SK-N-SH treated with all-trans-retinoic acid at 6 μM for 48 hours (cell line): Measurements from ENCODE around the gene GPR42.

Experiments
- ATAC-seq: fragments of 200-7000 bp; cut with Tn5 transposase; 3 replicates; pipeline ENCODE4 v1.9.1; 2020; ENCODE audit warnings: mild to moderate bottlenecking, moderate library complexity
- CSDC2 ChIP-seq: fragments of 250-450 bp; sonication (Bioruptor Pico); IDR thresholded peaks from 2 replicates; pipeline ENCODE4 v1.5.0; 2020; ENCODE audit warnings: mild to moderate bottlenecking, moderate library complexity
- ESRRG ChIP-seq: fragments of 250-450 bp; sonication (Bioruptor Pico); IDR thresholded peaks from 2 replicates; pipeline ENCODE4 v1.6.1; 2021; ENCODE audit warnings: mild to moderate bottlenecking
- GLIS3 ChIP-seq: fragments of 250-450 bp; sonication (Bioruptor Pico); IDR thresholded peaks from 2 replicates; pipeline ENCODE4 v1.5.0; 2020; ENCODE audit warnings: mild to moderate bottlenecking, moderate library complexity
- OSR1 ChIP-seq: fragments of 250-450 bp; sonication (Bioruptor Pico); IDR thresholded peaks from 2 replicates; pipeline ENCODE4 v1.8.0; 2022; ENCODE audit warnings: moderate library complexity, mild to moderate bottlenecking, inconsistent platforms
- POU6F1 ChIP-seq: fragments of 250-450 bp; sonication (Bioruptor Pico); IDR thresholded peaks from 2 replicates; pipeline ENCODE4 v1.8.0; 2021; ENCODE audit warnings: low read depth, mild to moderate bottlenecking, moderate library complexity, borderline replicate concordance
- PPARA ChIP-seq: fragments of 250-450 bp; sonication (Bioruptor Pico); IDR thresholded peaks from 2 replicates; pipeline ENCODE4 v1.5.0; 2020; ENCODE audit warnings: mild to moderate bottlenecking, borderline replicate concordance
- RARB ChIP-seq: fragments of 250-450 bp; sonication (Bioruptor Pico); IDR thresholded peaks from 2 replicates; pipeline ENCODE4 v1.8.0; 2021; ENCODE audit warnings: mild to moderate bottlenecking, moderate library complexity
- TCF4 ChIP-seq: fragments of 250-450 bp; sonication (Bioruptor Pico); IDR thresholded peaks from 2 replicates; pipeline ENCODE4 v1.8.0; 2021; ENCODE audit warnings: mild to moderate bottlenecking, moderate library complexity, borderline replicate concordance
- TOX ChIP-seq: fragments of 250-450 bp; sonication (Bioruptor Pico); IDR thresholded peaks from 2 replicates; pipeline ENCODE4 v1.8.0; 2021; ENCODE audit warnings: mild to moderate bottlenecking, moderate library complexity, borderline replicate concordance
- ZFP3 ChIP-seq: fragments of 250-450 bp; sonication (Bioruptor Pico); IDR thresholded peaks from 2 replicates; pipeline ENCODE4 v1.5.0; 2020; ENCODE audit warnings: mild to moderate bottlenecking, moderate library complexity
- ZNF565 ChIP-seq: fragments of 450-650 bp; formaldehyde crosslinking; conservative IDR thresholded peaks from 2 replicates; pipeline ENCODE4 v1.5.0; 2020; ENCODE audit warnings: low read depth, mild to moderate bottlenecking, moderate library complexity
- ZNF70 ChIP-seq: fragments of 450-650 bp; formaldehyde crosslinking; IDR thresholded peaks from 2 replicates; pipeline ENCODE4 v1.5.0; 2020; ENCODE audit warnings: mild to moderate bottlenecking, moderate library complexity
- ZNF8 ChIP-seq: fragments of 450-650 bp; formaldehyde crosslinking; IDR thresholded peaks from 2 replicates; pipeline ENCODE4 v1.5.0; 2020; ENCODE audit warnings: mild to moderate bottlenecking, moderate library complexity
- TF ChIP-seq, protein P1 (sequence below): fragments of 250-450 bp; sonication (Bioruptor Pico); IDR thresholded peaks from 2 replicates; pipeline ENCODE4 v1.5.0; 2020; ENCODE audit warnings: mild to moderate bottlenecking, moderate library complexity
- TF ChIP-seq, protein P2 (sequence below): fragments of 250-450 bp; sonication (Bioruptor Pico); IDR thresholded peaks from 2 replicates; pipeline ENCODE4 v1.8.0; 2020; ENCODE audit warnings: mild to moderate bottlenecking, moderate library complexity, borderline replicate concordance
- TF ChIP-seq, protein P3 (sequence below): fragments of 250-450 bp; sonication (Bioruptor Pico); IDR thresholded peaks from 2 replicates; pipeline ENCODE4 v1.5.1; 2020; ENCODE audit warnings: low read depth, mild to moderate bottlenecking, moderate library complexity
- TF ChIP-seq, protein P4 (sequence below): fragments of 250-450 bp; sonication (Bioruptor Pico); IDR thresholded peaks from 2 replicates; pipeline ENCODE4 v1.5.1; 2021; ENCODE audit warnings: mild to moderate bottlenecking, moderate library complexity

The GPR42 gene

GRCh38 chr19:35350591-35350990 is 20.3 kb upstream of the GPR42 start (continued):
- TF ChIP-seq RARB: no peak

DNA sequence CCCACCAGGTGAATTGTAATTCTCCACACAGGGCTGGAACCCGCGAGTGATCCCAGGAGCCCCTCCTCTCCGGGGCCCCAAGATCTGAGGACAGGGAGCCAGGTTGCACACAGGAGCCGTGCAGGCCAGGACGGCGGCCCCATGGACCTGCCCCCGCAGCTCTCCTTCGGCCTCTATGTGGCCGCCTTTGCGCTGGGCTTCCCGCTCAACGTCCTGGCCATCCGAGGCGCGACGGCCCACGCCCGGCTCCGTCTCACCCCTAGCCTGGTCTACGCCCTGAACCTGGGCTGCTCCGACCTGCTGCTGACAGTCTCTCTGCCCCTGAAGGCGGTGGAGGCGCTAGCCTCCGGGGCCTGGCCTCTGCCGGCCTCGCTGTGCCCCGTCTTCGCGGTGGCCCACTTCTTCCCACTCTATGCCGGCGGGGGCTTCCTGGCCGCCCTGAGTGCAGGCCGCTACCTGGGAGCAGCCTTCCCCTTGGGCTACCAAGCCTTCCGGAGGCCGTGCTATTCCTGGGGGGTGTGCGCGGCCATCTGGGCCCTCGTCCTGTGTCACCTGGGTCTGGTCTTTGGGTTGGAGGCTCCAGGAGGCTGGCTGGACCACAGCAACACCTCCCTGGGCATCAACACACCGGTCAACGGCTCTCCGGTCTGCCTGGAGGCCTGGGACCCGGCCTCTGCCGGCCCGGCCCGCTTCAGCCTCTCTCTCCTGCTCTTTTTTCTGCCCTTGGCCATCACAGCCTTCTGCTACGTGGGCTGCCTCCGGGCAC is 19.3 kb upstream of the GPR42 start:
- no peak for ATAC-seq
- TF ChIP-seq, protein P1, sequence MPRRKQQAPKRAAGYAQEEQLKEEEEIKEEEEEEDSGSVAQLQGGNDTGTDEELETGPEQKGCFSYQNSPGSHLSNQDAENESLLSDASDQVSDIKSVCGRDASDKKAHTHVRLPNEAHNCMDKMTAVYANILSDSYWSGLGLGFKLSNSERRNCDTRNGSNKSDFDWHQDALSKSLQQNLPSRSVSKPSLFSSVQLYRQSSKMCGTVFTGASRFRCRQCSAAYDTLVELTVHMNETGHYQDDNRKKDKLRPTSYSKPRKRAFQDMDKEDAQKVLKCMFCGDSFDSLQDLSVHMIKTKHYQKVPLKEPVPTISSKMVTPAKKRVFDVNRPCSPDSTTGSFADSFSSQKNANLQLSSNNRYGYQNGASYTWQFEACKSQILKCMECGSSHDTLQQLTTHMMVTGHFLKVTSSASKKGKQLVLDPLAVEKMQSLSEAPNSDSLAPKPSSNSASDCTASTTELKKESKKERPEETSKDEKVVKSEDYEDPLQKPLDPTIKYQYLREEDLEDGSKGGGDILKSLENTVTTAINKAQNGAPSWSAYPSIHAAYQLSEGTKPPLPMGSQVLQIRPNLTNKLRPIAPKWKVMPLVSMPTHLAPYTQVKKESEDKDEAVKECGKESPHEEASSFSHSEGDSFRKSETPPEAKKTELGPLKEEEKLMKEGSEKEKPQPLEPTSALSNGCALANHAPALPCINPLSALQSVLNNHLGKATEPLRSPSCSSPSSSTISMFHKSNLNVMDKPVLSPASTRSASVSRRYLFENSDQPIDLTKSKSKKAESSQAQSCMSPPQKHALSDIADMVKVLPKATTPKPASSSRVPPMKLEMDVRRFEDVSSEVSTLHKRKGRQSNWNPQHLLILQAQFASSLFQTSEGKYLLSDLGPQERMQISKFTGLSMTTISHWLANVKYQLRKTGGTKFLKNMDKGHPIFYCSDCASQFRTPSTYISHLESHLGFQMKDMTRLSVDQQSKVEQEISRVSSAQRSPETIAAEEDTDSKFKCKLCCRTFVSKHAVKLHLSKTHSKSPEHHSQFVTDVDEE: no peak
- TF ChIP-seq, protein P2, sequence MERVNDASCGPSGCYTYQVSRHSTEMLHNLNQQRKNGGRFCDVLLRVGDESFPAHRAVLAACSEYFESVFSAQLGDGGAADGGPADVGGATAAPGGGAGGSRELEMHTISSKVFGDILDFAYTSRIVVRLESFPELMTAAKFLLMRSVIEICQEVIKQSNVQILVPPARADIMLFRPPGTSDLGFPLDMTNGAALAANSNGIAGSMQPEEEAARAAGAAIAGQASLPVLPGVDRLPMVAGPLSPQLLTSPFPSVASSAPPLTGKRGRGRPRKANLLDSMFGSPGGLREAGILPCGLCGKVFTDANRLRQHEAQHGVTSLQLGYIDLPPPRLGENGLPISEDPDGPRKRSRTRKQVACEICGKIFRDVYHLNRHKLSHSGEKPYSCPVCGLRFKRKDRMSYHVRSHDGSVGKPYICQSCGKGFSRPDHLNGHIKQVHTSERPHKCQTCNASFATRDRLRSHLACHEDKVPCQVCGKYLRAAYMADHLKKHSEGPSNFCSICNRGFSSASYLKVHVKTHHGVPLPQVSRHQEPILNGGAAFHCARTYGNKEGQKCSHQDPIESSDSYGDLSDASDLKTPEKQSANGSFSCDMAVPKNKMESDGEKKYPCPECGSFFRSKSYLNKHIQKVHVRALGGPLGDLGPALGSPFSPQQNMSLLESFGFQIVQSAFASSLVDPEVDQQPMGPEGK (CRISPR knock-in tag): no peak
- no peak for TF ChIP-seq PPARA (CRISPR knock-in tag)
- TF ChIP-seq ZFP3 (CRISPR knock-in tag): no peak
- no peak for TF ChIP-seq CSDC2 (CRISPR knock-in tag)
- no peak for TF ChIP-seq GLIS3 (CRISPR knock-in tag)
- TF ChIP-seq RARB: no peak
- no peak for TF ChIP-seq OSR1
- TF ChIP-seq ESRRG (CRISPR knock-in tag): no peak
- no peak for TF ChIP-seq TCF4
- TF ChIP-seq, protein P3, sequence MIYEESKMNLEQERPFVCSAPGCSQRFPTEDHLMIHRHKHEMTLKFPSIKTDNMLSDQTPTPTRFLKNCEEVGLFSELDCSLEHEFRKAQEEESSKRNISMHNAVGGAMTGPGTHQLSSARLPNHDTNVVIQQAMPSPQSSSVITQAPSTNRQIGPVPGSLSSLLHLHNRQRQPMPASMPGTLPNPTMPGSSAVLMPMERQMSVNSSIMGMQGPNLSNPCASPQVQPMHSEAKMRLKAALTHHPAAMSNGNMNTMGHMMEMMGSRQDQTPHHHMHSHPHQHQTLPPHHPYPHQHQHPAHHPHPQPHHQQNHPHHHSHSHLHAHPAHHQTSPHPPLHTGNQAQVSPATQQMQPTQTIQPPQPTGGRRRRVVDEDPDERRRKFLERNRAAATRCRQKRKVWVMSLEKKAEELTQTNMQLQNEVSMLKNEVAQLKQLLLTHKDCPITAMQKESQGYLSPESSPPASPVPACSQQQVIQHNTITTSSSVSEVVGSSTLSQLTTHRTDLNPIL: no peak
- TF ChIP-seq ZNF8 (CRISPR knock-in tag): no peak
- no peak for TF ChIP-seq POU6F1 (CRISPR knock-in tag)
- no peak for TF ChIP-seq TOX (CRISPR knock-in tag)
- TF ChIP-seq ZNF565 (CRISPR knock-in tag): no peak
- TF ChIP-seq ZNF70: no peak
- TF ChIP-seq, protein P4, sequence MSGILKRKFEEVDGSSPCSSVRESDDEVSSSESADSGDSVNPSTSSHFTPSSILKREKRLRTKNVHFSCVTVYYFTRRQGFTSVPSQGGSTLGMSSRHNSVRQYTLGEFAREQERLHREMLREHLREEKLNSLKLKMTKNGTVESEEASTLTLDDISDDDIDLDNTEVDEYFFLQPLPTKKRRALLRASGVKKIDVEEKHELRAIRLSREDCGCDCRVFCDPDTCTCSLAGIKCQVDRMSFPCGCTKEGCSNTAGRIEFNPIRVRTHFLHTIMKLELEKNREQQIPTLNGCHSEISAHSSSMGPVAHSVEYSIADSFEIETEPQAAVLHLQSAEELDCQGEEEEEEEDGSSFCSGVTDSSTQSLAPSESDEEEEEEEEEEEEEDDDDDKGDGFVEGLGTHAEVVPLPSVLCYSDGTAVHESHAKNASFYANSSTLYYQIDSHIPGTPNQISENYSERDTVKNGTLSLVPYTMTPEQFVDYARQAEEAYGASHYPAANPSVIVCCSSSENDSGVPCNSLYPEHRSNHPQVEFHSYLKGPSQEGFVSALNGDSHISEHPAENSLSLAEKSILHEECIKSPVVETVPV (CRISPR knock-in tag): no peak

GRCh38 chr19:35352177-35352447 is 18.8 kb upstream of the GPR42 start:
- no peak for ATAC-seq
- TF ChIP-seq ZFP3 (CRISPR knock-in tag) (no peak), OSR1 (no peak)

DNA sequence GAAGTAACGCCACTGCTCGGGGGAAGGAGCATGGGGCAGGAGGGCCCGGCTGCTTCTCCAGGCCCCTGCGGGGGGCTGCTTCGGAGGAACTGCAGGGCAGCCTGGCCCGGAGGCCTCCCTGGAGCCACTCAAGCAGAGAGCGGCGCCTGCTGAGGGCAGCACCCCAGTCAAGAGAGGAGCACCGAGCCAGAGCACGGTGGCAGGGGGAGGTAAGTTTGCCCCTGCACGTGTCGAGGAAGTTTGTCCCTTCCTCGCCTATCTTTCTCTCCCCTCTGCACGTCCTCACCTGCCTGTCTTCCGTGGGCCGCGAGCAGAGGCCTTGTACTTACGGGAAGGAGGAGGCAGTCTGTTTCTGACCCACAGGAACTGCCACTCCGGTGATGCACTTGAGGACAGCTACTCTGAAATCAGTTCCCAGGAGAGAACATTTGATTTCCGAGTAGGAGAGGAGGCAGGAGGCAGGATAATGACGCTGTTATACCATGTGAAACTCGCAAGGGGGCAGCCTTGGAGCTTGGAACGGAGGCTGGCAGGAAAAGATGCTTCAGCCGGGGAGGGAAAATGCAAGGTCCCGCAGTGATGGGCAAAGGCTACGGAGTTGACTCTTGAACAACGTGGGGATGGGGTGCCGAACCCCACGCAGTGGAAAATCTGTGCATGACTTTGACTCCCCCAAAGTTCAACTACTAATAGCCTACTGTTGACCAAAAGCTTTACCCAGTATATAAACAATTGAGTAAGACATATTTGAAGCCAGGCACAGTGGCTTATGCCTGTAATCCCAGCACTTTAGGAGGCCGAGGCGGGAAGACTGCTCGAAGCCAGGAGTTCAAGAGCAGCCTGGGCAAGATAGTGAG is 18.2 kb upstream of the GPR42 start:
- peak; percentile 89 for ATAC-seq
- no peak for TF ChIP-seq OSR1
- no peak for TF ChIP-seq ESRRG (CRISPR knock-in tag)
